Esophagus muscularis mucosa (tissue), 4 donors: ENCODE measurements around the gene TRAPPC6A. TPM values are rescaled to one million over a fixed set of nuclear protein-coding genes. Genes with fewer than 3 reads are reported as not detected.
"Not testable (repeated sequence)": the region's sequence is repeated elsewhere in the genome, so short reads cannot be mapped to it uniquely, and the experiment has no call there.

Experiments
- DNase-seq: peaks from one replicate; pipeline ENCODE4 v3.0.0-alpha.2; 2017; ENCODE audit errors: extremely low spot score
- H3K27ac ChIP-seq, 4 donors: fragments of 200-600 bp; sonication (generic); replicated peaks in 1 of 4; 1 replicate in 3 of 4; 2 replicates in 1 of 4; pipeline ENCODE4 v1.5.1; 2016 to 2019; ENCODE audit warnings: mild to moderate bottlenecking in 1 of 4
- H3K27me3 ChIP-seq, 4 donors: fragments of 200-600 bp; sonication (generic); one replicate each; pipeline versions ENCODE4 v1.5.1 to v1.6.0; 2016 to 2019
- H3K36me3 ChIP-seq, 4 donors: fragments of 200-600 bp; sonication (generic); one replicate each; pipeline ENCODE4 v1.5.1; 2016 to 2019
- H3K4me1 ChIP-seq, 4 donors: fragments of 200-600 bp; sonication (generic); one replicate each; pipeline ENCODE4 v1.5.1; 2016 to 2019
- H3K4me3 ChIP-seq, 4 donors: fragments of 200-600 bp; sonication (generic); 1 replicate in 2 of 4; 2 replicates in 2 of 4; pipeline ENCODE4 v1.5.1; 2016 to 2019; ENCODE audit warnings: mild to moderate bottlenecking in 4 of 4, moderate library complexity in 1 of 4
- H3K9me3 ChIP-seq, 4 donors: fragments of 200-600 bp; sonication (generic); 1 replicate in 3 of 4; 2 replicates in 1 of 4; pipeline ENCODE4 v1.5.1; 2016 to 2019
- EP300 ChIP-seq: sonication (generic); formaldehyde crosslinking; IDR thresholded peaks from one replicate; pipeline ENCODE4 v1.6.1; 2017; ENCODE audit warnings: antibody characterized with exemption
- POLR2A ChIP-seq: fragments of 450-650 bp; IDR thresholded peaks from one replicate; pipeline ENCODE4 v1.6.1; 2017; ENCODE audit warnings: antibody characterized with exemption, moderate library complexity, mild to moderate bottlenecking, low read depth
- POLR2AphosphoS5 ChIP-seq, 2 donors: sonication (generic); formaldehyde crosslinking; IDR thresholded peaks; one replicate each; pipeline ENCODE4 v1.6.1; 2017; ENCODE audit warnings: antibody characterized with exemption in 2 of 2
- WGBS: methylation state at CpG from one replicate; pipeline ENCODE4 v1.1.5; 2018; 5-methylcytosine and 5-hydroxymethylcytosine counted together
- intact Hi-C: fragments of 100-400 bp; cut with DNase I; formaldehyde crosslinking; loops from one replicate; pipeline ENCODE4 v1.15.1; 2023
- total RNA-seq, 4 donors: library from RNA; depleted of rRNA; stranded (reverse); fragments of >200 nt; gene quantifications; one replicate each; pipeline versions ENCODE4 v1.1.0 to v1.2.1, GENCODE V29; 2016
- TF ChIP-seq, protein P1 (sequence below), 3 experiments: fragments of 200-600 bp in 2 of 3; fragments of 450-650 bp in 1 of 3; sonication (generic) in 2 of 3; IDR thresholded peaks; one replicate each; pipeline ENCODE4 v1.5.1; 2017 to 2019; ENCODE audit warnings: antibody characterized with exemption in 3 of 3, mild to moderate bottlenecking in 2 of 3, moderate library complexity in 1 of 3

TRAPPC6A gene
- total RNA-seq, 4 donors from 2014 or later, result 18.3 to 27.0 (median 19.4) TPM

GRCh38 chr19:45119582-45119981, 58.5 kb downstream of the TRAPPC6A start:
- no peak overlapping the region for H3K27ac ChIP-seq
- no peaks in the 10 kb centered on the region for H3K27me3 ChIP-seq
- no peak for TF ChIP-seq POLR2AphosphoS5 (IDR thresholded peaks at IDR 0.05)
- TF ChIP-seq EP300, result no peak
- TF ChIP-seq, protein P1, sequence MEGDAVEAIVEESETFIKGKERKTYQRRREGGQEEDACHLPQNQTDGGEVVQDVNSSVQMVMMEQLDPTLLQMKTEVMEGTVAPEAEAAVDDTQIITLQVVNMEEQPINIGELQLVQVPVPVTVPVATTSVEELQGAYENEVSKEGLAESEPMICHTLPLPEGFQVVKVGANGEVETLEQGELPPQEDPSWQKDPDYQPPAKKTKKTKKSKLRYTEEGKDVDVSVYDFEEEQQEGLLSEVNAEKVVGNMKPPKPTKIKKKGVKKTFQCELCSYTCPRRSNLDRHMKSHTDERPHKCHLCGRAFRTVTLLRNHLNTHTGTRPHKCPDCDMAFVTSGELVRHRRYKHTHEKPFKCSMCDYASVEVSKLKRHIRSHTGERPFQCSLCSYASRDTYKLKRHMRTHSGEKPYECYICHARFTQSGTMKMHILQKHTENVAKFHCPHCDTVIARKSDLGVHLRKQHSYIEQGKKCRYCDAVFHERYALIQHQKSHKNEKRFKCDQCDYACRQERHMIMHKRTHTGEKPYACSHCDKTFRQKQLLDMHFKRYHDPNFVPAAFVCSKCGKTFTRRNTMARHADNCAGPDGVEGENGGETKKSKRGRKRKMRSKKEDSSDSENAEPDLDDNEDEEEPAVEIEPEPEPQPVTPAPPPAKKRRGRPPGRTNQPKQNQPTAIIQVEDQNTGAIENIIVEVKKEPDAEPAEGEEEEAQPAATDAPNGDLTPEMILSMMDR (IDR thresholded peaks at IDR 0.05), result no peak
- no peak for TF ChIP-seq POLR2A
- H3K36me3 ChIP-seq, result no peaks in the 10 kb centered on the region
- no peaks in the 10 kb centered on the region for H3K9me3 ChIP-seq
- WGBS, result 95% methylated on average over 6 of the region's 6 CpGs
- intact Hi-C loops, result no loop called here
- H3K4me3 ChIP-seq, result no peak overlapping the region
- peaks cover 0 to 21% (median 10%) of the 10 kb centered on the region in 4 donors for H3K4me1 ChIP-seq
- DNase-seq, result no peak

DNA sequence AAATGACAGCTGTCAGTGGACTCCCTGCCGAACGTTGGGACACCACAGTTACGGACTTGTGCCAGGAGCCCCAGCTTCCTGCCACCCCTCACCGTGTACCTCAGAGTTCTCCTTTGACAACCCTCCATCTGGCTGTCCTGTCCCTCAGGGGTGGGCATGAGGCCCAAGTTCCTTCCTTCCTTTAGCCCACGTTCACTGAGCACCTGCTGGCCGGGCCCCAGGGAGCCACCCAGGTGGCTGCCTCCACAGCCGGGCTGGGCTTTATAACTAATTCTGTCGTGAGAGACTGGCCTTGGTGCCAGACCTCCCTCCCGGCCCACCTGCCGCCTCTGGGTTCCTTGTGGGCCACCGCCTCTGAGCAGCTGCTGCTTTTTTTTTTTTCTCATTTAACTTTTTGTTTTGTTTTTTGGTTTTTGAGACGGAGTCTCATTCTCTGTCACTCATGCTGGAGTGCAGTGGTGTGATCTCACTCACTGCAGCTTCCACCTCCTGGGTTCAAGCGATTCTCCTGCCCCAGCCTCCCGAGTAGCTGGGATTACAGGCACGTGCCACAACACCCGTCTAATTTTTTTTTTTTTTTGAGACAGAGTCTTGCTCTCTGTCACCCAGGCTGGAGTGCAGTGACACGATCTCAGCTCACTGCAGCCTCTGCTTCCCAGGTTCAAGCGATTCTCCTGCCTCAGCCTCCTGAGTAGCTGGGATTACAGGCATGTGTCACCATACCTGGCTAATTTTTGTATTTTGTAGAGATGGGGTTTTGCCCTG, 59.3 kb downstream of the TRAPPC6A start:
- H3K27me3 ChIP-seq, H3K9me3 ChIP-seq, DNase-seq, H3K36me3 ChIP-seq, H3K27ac ChIP-seq, intact Hi-C loops, H3K4me3 ChIP-seq: not testable (repeated sequence)
- peaks cover 0 to 25% (median 10%) of the 10 kb centered on the region in 4 donors for H3K4me1 ChIP-seq
- WGBS, result 56% methylated on average over 18 of the region's 18 CpGs

- no peak overlapping the region for H3K4me3 ChIP-seq
- DNase-seq, result no peak
- TF ChIP-seq EP300 (no peak), POLR2AphosphoS5 (IDR thresholded peaks at IDR 0.05) (no peak), POLR2A (no peak)
- TF ChIP-seq, protein P1 (IDR thresholded peaks at IDR 0.05), result no peak
- no peaks in the 10 kb centered on the region for H3K27me3 ChIP-seq
- no peak overlapping the region for H3K27ac ChIP-seq
- no peaks in the 10 kb centered on the region for H3K9me3 ChIP-seq
- H3K4me1 ChIP-seq, result peaks cover 0 to 32% (median 12%) of the 10 kb centered on the region in 4 donors
- 59% methylated on average over 3 of the region's 5 CpGs for WGBS
- H3K36me3 ChIP-seq, result no peaks in the 10 kb centered on the region
- intact Hi-C loops, result no loop called here
Measured at GRCh38 chr19:45118106-45118505, 59.9 kb downstream of the TRAPPC6A start.

DNA sequence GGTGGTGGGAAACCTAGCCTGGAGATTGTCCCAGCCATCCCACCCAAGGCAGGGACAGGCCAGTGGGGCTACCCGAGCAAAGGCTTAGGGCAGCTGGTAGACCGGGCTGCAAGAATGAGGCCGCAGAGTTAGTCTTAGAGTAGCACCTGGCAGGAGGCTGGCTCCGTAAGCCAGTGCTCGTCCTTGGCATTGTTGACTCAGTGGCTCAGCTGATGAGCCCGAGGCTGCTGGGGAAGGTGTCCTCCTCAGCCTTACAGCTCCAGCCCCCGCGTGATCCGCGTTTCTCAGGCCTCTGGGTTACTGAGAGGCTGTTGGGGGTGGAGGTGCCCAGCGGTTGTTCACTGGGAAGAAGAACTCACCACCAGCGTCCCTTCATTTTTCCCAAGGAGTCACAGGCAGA, 60.4 kb downstream of the TRAPPC6A start:
- Histone ChIP-seq H3K9me3 (no peaks in the 10 kb centered on the region), H3K4me3 (no peak overlapping the region), H3K36me3 (no peaks in the 10 kb centered on the region), H3K27ac (no peak overlapping the region), H3K27me3 (no peaks in the 10 kb centered on the region), H3K4me1 (peaks cover 0 to 34% (median 12%) of the 10 kb centered on the region in 4 donors)
- 58% methylated on average over 8 of the region's 12 CpGs for WGBS
- DNase-seq, result no peak
- intact Hi-C loops, result no loop called here
- TF ChIP-seq EP300, result no peak
- TF ChIP-seq POLR2A, result no peak
- no peak for TF ChIP-seq POLR2AphosphoS5 (IDR thresholded peaks at IDR 0.05)
- TF ChIP-seq, protein P1 (IDR thresholded peaks at IDR 0.05), result no peak

DNA sequence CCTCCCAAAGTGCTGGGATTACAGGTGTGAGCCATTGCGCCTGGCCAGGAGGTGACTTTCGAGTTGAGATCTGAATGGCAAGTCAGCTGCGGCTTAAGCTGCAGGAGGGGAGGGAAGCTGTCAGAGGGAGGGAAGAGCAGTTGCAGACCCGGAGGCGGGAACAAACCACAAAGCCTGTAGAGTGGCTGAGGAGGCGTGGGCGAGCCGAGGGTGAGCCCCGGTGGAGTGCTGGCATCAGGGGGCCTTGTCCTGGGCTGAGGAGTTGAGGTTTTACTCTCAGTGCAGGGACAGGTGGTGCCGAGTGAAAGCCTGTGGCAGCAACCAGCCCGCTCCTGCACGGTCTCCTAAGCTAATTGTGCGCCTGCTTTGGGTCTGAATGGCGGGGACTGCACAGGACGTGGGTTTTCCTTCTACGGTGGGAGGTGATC, 60.9 kb downstream of the TRAPPC6A start:
- no peak overlapping the region for H3K27ac ChIP-seq
- no peaks in the 10 kb centered on the region for H3K27me3 ChIP-seq
- no peak for TF ChIP-seq EP300
- TF ChIP-seq, protein P1 (IDR thresholded peaks at IDR 0.05), result no peak
- no peak for TF ChIP-seq POLR2AphosphoS5 (IDR thresholded peaks at IDR 0.05)
- no peak for TF ChIP-seq POLR2A
- no peak overlapping the region for H3K4me3 ChIP-seq
- peaks cover 0 to 34% (median 12%) of the 10 kb centered on the region in 4 donors for H3K4me1 ChIP-seq
- intact Hi-C loops, result no loop called here
- WGBS, result 60% methylated on average over 12 of the region's 16 CpGs
- DNase-seq, result no peak
- H3K9me3 ChIP-seq, result no peaks in the 10 kb centered on the region
- no peaks in the 10 kb centered on the region for H3K36me3 ChIP-seq
